SK-N-MC (cell line): ENCODE measurements around the gene SCN9A.
"Not testable (repeated sequence)": the region's sequence is repeated elsewhere in the genome, so short reads cannot be mapped to it uniquely, and the experiment has no call there.

Source experiments
- DNase-seq: peaks from one replicate; pipeline ENCODE4 v3.0.0-alpha.2; 2011; ENCODE audit warnings: low read depth, low spot score
- H3K27ac ChIP-seq: fragments of 200-600 bp; sonication (generic); 2 replicates; pipeline ENCODE4 v1.5.1; 2016; ENCODE audit warnings: mixed run types
- H3K36me3 ChIP-seq: fragments of 200-600 bp; sonication (generic); 2 replicates; pipeline ENCODE4 v1.6.1; 2017; ENCODE audit warnings: antibody characterized with exemption, low read length, mixed read lengths; ENCODE audit not compliant: insufficient read depth
- H3K4me3 ChIP-seq: fragments of 200-600 bp; sonication (generic); 2 replicates; pipeline ENCODE4 v1.5.1; 2016
- H3K9ac ChIP-seq: fragments of 200-600 bp; sonication (generic); 2 replicates; pipeline ENCODE4 v1.8.0; 2017; ENCODE audit warnings: mixed run types, mixed read lengths; ENCODE audit not compliant: insufficient read length
- H3K9me3 ChIP-seq: fragments of 200-600 bp; sonication (generic); 2 replicates; pipeline ENCODE4 v1.6.1; 2017; ENCODE audit warnings: low read depth, mild to moderate bottlenecking, antibody characterized with exemption, low read length, moderate library complexity, mixed read lengths
- EZH2 ChIP-seq: fragments of 200-600 bp; sonication (generic); IDR thresholded peaks from one replicate; pipeline ENCODE4 v1.6.1; 2017; ENCODE audit warnings: antibody characterized with exemption
- FOXP2 ChIP-seq: optimal IDR thresholded peaks from 2 replicates; pipeline ENCODE3; 2011; ENCODE audit warnings: mild to moderate bottlenecking, moderate library complexity; ENCODE audit not compliant: insufficient read depth; ENCODE audit errors: extremely low read length, control extremely low read depth
- POLR2AphosphoS5 ChIP-seq: IDR thresholded peaks from 2 replicates; pipeline ENCODE4 v1.6.1; 2012; ENCODE audit warnings: mild to moderate bottlenecking, low read depth, low read length, borderline replicate concordance

Gene SCN9A

DNA sequence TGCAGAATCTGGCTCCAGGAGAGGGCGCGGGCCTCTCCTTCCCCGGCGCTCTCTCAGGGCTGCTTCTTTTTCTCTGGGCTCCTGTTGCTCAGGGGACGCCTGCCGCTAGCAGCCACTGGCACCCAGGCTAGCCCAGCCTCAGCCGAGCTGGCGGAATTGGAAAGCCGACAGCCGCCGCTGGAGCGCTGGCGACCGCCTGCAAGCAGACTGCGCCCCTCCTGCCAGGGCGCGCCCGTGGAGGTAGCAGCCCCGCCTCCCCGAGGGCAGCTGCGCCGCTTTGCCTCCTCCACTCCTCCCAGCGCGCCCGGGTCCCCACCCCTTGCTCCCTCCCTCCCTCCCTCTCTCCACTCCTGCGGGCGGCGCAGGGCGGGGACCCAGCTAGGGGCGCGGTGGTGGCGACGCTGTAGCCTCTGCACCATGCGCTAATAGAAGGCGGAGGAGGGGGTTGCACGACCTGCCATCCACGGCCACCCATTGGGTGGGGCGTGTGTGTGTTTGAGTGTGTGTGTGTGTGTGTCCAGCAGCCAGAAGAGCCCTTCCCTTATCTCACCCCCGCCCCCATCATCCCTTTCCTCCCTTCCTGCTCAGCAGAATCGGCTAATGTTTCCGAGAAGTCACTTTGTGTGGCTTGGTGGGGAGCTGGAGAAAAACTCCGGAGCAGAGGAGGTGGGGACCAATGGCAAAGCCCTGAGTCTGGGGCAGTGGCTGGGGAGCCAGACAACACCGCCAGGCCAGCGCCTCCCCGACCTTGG is at the start of gene SCN9A:
TSS of gene SCN9A (minus strand) at position 209 of the 752 bp plus-strand sequence. CDS start 64,188 bp downstream, outside the sequence.
- DNase-seq, result no peak
- H3K4me3 ChIP-seq, result peak within 1 kb of the TSS; percentile 80
- H3K36me3 ChIP-seq, result no peaks in the 10 kb centered on the region
- H3K27ac ChIP-seq, result no peak within 1 kb of the TSS
- H3K9me3 ChIP-seq, result no peaks in the 10 kb centered on the region
- peak within 1 kb of the TSS; percentile 30 for H3K9ac ChIP-seq
- peak; percentile 49 for TF ChIP-seq FOXP2
- peak; percentile 26; the same call in 1 of the 2 replicates for TF ChIP-seq POLR2AphosphoS5
- TF ChIP-seq EZH2, result no peak

DNA sequence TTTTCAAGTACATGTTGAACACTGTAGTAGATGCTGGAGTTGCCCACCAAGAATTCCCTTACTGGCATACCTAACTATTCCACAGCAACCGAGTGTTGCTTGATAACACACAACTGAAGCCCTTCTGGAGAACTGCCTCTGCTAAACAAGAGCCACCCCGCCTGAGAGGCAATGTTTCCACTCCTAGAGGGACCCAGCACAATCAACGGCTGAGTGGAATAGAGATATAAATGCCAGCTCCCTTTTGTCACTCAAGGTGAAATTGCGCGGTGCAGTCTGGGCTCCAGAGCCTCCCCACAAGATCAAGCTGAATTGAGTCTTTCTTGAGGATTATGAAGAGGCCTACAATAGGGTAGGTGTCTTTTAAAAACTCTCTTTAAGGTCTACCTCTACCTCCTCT is 49.1 kb upstream of the SCN9A start:
- Histone ChIP-seq H3K27ac (no peak overlapping the region), H3K36me3 (no peaks in the 10 kb centered on the region), H3K9ac (no peak overlapping the region), H3K9me3 (no peaks in the 10 kb centered on the region), H3K4me3 (no peak overlapping the region)
- DNase-seq, result no peak
- TF ChIP-seq EZH2, result no peak
- no peak for TF ChIP-seq FOXP2
- TF ChIP-seq POLR2AphosphoS5, result no peak

DNA sequence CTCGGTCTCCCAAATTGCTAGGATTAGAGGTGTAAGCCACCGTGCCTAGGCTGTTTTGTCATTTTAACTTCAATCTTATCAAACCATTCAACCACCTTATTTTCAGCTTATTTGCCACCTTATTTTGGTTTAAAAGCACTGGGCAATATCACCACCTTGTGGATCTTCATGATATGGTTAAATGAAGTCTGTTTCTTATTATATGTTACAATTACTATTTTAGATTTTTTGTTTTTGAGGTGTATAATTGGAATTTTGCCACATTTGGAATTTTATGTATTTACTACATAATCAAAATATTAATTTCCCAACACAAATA is 43.8 kb upstream of the SCN9A start:
- TF ChIP-seq FOXP2, result no peak
- TF ChIP-seq POLR2AphosphoS5, result no peak
- TF ChIP-seq EZH2, result no peak
- Histone ChIP-seq H3K36me3 (no peaks in the 10 kb centered on the region), H3K9me3 (no peaks in the 10 kb centered on the region), H3K9ac (no peak overlapping the region), H3K4me3 (no peak overlapping the region), H3K27ac (no peak overlapping the region)
- peak; percentile 35 for DNase-seq

DNA sequence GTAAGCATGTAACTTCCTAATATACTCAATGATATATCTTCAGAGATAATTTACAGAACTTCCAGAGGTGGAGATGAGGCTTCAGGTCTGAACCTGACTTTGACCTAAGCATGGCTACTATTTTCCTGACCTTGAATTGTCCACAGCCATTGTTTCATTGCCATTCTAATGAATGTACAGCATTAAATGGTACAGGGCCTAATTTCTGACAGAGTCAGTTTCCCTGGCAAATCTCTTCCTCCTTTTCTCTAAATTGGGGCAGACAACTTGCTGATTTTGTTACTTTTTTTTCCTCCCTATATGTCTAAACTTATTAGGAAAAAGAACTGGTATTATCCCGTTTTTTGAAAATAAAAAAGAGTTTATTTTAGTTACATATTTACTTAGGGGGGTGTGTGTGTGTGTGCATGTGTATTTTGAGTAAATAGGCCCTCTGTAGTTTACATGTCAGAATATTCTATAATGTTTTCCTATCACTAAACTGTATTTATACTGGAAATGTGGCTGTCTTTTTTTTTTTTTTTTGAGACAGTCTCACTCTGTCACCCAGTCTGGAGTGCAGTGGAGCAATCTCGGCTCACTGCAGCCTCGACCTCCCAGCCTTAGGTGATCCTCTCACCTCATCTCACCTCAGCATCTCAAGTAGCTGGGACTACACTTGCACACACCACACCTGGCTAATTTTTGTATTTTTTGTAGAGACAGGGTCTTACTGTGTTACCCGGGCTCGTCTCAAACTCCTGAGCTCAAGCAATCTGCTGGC is 43.3 kb upstream of the SCN9A start:
- Histone ChIP-seq H3K27ac (no peak overlapping the region), H3K9me3 (no peaks in the 10 kb centered on the region), H3K4me3 (no peak overlapping the region), H3K36me3 (no peaks in the 10 kb centered on the region), H3K9ac (no peak overlapping the region)
- TF ChIP-seq POLR2AphosphoS5, result no peak
- TF ChIP-seq FOXP2, result no peak
- no peak for TF ChIP-seq EZH2
- DNase-seq, result no peak

DNA sequence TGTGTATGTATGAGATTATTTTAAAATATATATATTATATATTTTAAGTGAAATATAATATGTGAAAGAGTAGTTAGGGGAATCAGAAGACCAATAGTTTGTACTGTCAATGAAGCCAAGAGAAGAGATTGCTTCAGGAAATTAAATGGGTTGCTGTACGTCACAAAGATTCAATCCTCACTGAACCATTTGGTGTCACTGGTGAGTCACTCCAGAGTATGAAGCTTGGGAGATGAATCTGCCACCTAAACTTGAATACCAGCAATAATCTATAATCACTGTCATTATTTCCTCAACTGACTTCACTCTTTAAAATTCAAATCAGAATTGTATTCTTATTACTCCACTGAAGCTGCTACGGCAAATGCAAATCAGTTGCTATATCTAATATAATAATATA is 41.9 kb upstream of the SCN9A start:
- peak; percentile 8 for DNase-seq
- no peaks in the 10 kb centered on the region for H3K9me3 ChIP-seq
- TF ChIP-seq POLR2AphosphoS5 (no peak), FOXP2 (no peak), EZH2 (no peak)
- H3K4me3 ChIP-seq, result no peak overlapping the region
- no peak overlapping the region for H3K9ac ChIP-seq
- no peaks in the 10 kb centered on the region for H3K36me3 ChIP-seq
- H3K27ac ChIP-seq, result no peak overlapping the region

DNA sequence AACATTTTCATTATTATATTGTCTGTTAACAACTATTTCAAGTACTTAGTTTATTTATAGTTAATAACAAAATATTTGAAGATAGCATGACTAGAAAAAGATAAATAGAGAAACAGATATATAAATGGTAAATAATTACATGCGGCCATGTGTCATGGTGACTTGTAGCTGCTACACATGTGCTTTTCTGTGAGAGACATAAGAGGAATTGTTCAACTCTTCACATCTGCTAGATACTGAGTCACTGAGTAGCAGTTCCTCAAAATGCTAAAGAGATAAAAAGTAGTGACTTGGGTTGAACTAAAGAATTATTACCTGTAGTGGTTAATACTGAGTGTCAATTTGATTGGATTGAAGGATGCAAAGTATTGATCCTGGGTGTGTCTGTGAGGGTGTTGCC is 37.5 kb upstream of the SCN9A start:
- H3K9me3 ChIP-seq, result no peaks in the 10 kb centered on the region
- no peak overlapping the region for H3K9ac ChIP-seq
- H3K36me3 ChIP-seq, result no peaks in the 10 kb centered on the region
- H3K27ac ChIP-seq, result no peak overlapping the region
- H3K4me3 ChIP-seq, result no peak overlapping the region
- TF ChIP-seq POLR2AphosphoS5 (no peak), FOXP2 (no peak), EZH2 (no peak)
- no peak for DNase-seq

DNA sequence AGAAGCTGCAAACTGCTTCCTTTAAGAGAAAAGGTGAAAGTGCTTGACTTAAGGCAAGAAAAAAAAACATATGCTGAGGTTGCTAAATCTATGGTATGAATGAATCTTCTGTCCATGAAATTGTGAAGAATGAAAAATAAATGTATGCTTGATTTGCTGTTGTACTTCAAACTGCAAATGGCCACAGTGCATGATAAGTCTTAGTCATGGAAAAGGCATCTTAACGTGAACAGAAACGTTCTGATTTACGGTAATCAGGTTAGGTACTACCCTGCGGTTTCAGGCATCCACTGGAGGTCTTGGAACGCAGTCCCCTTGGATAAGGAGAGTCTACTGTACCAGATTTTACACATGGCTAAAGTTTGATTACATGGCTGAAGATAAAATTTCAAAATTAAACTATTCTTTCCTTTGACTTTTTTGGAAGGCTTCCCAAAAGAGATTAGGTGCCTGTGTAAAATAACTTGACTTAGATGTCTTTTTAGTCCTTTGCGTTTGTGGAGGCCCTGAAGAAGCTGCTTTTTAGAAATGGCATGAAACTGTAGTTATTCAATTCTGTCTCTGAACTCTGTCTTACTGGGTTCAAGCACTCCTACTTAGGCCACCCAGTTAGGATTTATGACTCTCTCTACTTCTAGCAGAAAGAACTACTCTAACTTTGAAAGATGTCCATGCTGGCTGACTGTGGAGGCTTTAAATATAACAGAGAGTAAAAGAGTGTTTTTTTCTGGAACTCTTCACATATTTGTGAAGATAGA is 35.9 kb upstream of the SCN9A start:
- no peak overlapping the region for H3K9ac ChIP-seq
- 0 out of 2 replicates have a peak overlapping the region, but pooled peaks have one; percentile 5 for H3K27ac ChIP-seq
- no peaks in the 10 kb centered on the region for H3K36me3 ChIP-seq
- TF ChIP-seq POLR2AphosphoS5 (no peak), EZH2 (no peak), FOXP2 (no peak)
- DNase-seq, result no peak
- H3K4me3 ChIP-seq, result no peak overlapping the region
- no peaks in the 10 kb centered on the region for H3K9me3 ChIP-seq

DNA sequence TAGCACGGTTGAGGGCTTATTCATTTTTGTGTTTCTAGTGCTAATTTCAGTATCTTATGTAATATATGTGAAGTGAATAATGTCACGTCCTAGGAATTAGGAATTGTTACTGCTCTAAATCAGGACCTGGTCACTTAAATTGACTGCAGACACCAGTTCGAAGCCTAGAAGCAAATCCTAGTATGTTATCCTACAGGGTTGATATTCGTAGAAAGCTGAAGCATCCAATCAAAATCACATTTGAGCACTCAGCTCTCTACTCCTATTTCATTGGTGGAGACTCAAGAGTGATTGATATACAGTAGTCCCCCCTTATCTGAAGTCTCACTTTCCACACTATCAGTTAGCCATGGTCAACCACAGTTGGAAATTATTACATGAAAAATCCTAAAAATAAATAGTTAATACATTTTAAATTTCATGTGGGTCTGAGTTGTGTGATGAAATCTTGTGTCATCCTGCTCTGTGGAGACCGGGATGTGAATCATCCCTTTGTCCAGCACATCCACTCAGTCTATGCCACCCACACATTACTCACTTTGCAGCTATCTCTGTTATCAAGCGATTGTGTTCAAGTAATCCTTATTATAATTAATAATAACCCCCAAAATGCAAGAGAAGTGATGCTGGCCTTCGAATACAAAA is 35.2 kb upstream of the SCN9A start:
- Histone ChIP-seq H3K36me3 (no peaks in the 10 kb centered on the region), H3K4me3 (no peak overlapping the region), H3K27ac (no peak overlapping the region), H3K9ac (no peak overlapping the region), H3K9me3 (no peaks in the 10 kb centered on the region)
- DNase-seq, result no peak
- TF ChIP-seq EZH2 (no peak), FOXP2 (no peak), POLR2AphosphoS5 (no peak)

DNA sequence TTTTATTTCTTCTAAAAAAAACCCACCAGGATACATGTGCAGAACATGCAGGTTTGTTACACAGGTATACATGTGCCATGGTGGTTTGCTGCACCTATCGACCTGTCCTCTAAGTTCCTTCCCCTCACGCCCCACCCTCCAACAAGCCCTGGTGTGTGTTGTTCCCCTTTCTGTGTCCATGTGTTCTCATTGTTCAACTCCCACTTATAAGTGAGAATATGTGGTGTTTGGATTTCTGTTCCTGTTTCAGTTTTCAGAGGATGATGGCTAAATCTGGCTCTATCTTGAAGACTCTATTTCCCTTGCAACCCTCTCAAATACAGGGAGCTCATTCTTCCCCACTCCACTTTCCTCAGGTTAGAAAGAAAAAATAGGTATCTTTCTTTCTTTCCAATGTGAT is 32.0 kb upstream of the SCN9A start:
- not testable (repeated sequence) for H3K9ac ChIP-seq, H3K36me3 ChIP-seq, H3K9me3 ChIP-seq, DNase-seq, H3K4me3 ChIP-seq, H3K27ac ChIP-seq
